Stimulated activated effector memory CD8-positive, alpha-beta T cell treated with anti-CD3 and anti-CD28 coated beads, Interleukin-12 subunit alpha, Interleukin-12 subunit beta, amount 100 ng/mL, for 72 hours (primary cell): ENCODE measurements around the gene PPP1R14D.

Experiments used
- ATAC-seq: fragments of 150-1000 bp; cut with Tn5 transposase; 2 replicates; pipeline ENCODE4 v1.10.0; 2021
- DNase-seq, 2 donors: peaks; one replicate each; pipeline ENCODE4 v3.0.0; 2021 to 2022; ENCODE audit warnings: low spot score in 2 of 2
- H3K27ac Mint-ChIP-seq: one replicate; pipeline ENCODE4 v1.8.0; 2022; ENCODE audit warnings: mild to moderate bottlenecking, mixed read lengths
- H3K36me3 Mint-ChIP-seq: one replicate; pipeline ENCODE4 v1.8.0; 2022; ENCODE audit warnings: mild to moderate bottlenecking, mixed read lengths
- H3K4me1 Mint-ChIP-seq: one replicate; pipeline ENCODE4 v1.8.0; 2022; ENCODE audit warnings: mixed read lengths
- H3K4me3 Mint-ChIP-seq: one replicate; pipeline ENCODE4 v1.8.0; 2022; ENCODE audit warnings: mild to moderate bottlenecking, mixed read lengths
- H3K9me3 Mint-ChIP-seq: one replicate; pipeline ENCODE4 v1.8.0; 2022; ENCODE audit warnings: mixed read lengths

Gene PPP1R14D

GRCh38 chr15:40767838-40768500, 60.5 kb downstream of the PPP1R14D start:
- DNase-seq (no peak), ATAC-seq (no peak)
- Mint-ChIP-seq H3K27ac (peak overlapping the region; percentile 92), H3K4me1 (peaks cover 52% of the 10 kb centered on the region), H3K9me3 (no peaks in the 10 kb centered on the region), H3K4me3 (no peak overlapping the region), H3K36me3 (peaks cover 59% of the 10 kb centered on the region)

GRCh38 chr15:40766906-40767837, 61.3 kb downstream of the PPP1R14D start:
- Mint-ChIP-seq H3K4me1 (peaks cover 54% of the 10 kb centered on the region), H3K9me3 (no peaks in the 10 kb centered on the region), H3K36me3 (peaks cover 62% of the 10 kb centered on the region), H3K4me3 (no peak overlapping the region), H3K27ac (peak overlapping the region; percentile 56)
- DNase-seq (no peak), ATAC-seq (no peak)

- no peaks in the 10 kb centered on the region for H3K9me3 Mint-ChIP-seq
- H3K4me1 Mint-ChIP-seq, result peaks cover 54% of the 10 kb centered on the region
- H3K27ac Mint-ChIP-seq, result peak overlapping the region; percentile 56
- DNase-seq, result no peak
- ATAC-seq, result no peak
- H3K36me3 Mint-ChIP-seq, result peaks cover 61% of the 10 kb centered on the region
- peak overlapping the region; percentile 84 for H3K4me3 Mint-ChIP-seq
These were observed 62.2 kb downstream of the PPP1R14D start for GRCh38 chr15:40766194-40766815.
